Activated CD4-positive, alpha-beta T cell treated with anti-CD3 and anti-CD28 coated beads for 24 hours (primary cell): Measurements from ENCODE around the gene MRPS27.
"Not testable (repeated sequence)": the region's sequence is repeated elsewhere in the genome, so short reads cannot be mapped to it uniquely, and the experiment has no call there.

Source experiments
- DNase-seq, 2 donors: peaks; one replicate each; pipeline ENCODE4 v3.0.0-alpha.2; 2020; ENCODE audit warnings: low read depth in 2 of 2

The MRPS27 gene

DNA sequence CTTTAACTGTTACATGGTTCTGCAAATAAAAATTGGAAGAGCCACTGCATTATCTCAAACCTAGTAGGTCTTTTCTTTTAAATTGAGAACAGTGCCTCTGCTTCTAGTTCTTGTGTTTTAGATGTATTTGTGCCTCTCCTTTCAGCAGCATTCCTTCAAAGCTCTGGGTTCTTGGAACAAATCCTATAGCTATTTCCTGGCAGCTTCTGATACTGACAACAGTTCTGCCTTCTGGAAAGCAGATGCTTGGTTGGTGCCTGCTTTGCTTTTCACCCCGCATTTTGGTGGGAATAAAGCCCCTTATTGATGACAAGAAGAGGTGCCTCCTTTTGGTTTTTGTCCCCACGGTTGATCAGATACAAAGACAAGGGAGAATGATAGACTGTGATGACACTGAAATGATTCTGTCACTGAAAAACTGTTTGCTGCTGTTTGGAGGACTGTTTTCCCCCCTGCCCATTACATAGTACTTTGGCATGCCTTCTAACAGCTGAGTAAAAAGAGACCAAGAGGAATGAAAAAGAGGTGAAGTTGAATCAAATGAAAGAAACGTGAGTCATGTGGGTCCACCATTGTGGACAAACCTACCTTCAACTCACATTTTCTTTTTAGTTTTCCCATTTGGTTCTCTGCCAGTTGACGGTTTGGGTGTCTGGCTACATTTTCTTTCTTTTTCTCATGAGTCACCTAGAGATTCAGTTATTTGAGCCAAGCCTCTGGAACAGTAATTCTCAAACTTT lies 5.7 kb upstream of the MRPS27 start:
- DNase-seq, result no peak

DNA sequence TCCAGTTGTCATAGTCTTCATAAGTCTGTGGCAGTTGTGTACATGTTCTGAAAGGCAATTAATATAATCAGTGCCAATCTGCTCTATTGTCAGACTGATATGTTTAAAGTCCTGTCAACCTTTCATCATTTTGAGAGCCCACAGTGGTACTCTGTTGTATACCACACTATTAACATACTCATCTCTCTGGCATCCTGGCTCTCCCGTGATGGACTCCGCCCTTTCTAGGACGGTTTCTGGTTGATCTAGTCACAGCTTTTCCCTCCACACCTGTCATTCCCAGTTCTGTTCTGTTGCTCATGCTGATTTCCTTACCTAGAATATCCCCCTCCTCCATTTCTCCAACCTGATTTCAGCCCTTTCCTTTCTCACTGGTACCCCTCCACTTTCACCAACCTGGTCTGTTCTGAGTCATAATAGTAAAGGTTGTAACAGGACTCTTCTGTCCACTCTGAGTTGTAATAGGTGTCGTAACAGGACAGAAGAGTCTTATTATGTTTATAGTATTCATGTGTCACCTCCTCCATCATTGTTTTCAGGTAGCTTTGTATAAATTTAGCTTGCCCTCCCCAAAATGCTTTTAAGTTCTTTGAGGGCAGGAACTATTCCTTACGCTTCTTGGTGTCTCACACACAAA lies 4.3 kb upstream of the MRPS27 start:
- no peak for DNase-seq

DNA sequence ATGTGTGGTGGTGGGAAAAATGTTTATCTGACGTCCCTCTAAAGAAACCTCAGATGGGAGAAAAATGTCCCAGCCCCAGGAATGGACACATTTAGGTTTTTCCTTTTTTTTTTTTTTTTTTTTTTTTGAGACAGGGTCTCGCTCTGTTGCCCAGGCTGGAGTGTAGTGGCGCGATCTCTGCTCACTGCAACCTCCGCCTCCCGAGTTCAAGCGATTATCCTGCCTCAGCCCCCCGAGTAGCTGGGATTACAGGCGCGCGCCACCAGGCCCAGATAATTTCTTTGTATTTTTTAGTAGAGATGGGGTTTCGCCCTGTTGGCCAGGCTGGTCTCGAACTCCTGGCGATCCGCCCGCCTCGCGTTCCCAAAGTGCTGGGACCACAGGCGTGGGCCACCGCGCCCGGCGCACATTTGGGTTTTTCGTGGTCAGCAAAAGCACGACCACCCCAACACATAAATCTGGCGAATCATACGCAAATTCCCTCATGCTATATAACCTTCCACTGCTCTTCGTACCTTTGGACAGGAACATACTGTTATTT lies 535 bp downstream of the MRPS27 start:
- DNase-seq, result peak in 1 of 2 donors; percentile 25

DNA sequence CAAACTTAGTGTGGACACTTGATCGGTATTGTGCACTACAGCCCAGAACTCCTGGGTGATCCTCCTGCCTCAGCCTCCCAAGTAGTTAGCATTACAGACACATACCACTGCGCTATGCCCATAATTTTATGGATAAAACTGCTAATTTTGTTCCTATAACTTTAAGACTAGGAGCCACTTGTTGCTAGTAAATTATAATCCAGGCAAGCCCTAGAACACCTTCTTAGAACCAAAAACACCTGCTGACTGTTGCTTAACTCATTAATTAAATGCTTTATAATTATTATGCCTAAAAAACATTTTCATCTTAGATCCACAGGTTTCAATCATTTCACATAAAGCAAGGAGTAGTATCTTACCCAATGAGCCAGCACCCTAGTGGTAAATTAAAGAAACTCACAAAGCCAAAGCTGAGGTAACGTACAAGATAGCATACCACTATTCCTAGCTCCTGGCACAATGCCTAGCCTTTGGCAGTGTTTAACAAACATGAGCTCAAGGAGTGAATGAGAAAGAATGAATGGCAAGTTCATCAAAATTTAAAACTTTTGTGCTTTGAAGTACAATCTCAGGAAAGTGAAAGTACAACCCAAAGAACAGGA lies 5.4 kb downstream of the MRPS27 start:
- no peak for DNase-seq

DNA sequence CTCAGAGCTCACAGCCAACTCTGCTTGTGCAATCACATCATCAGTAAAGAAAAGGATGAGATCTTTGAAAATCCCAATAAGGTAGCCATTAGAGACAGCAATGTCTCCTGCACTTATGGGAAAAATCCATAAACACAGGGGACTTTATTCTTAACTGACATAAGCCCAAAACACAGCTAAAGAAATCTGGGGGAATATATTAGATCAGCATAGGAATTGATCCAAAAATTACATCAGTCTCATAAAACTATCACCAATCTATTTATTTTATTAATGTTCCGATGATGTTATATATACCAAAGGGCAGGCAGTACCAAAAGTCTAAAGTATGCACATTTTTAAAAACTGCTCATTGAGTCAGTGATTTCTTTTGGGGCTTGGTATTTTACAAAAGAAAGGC lies 6.9 kb downstream of the MRPS27 start:
- no peak for DNase-seq

GRCh38 chr5:72308853-72309191 lies 11.2 kb downstream of the MRPS27 start:
- DNase-seq, result no peak

DNA sequence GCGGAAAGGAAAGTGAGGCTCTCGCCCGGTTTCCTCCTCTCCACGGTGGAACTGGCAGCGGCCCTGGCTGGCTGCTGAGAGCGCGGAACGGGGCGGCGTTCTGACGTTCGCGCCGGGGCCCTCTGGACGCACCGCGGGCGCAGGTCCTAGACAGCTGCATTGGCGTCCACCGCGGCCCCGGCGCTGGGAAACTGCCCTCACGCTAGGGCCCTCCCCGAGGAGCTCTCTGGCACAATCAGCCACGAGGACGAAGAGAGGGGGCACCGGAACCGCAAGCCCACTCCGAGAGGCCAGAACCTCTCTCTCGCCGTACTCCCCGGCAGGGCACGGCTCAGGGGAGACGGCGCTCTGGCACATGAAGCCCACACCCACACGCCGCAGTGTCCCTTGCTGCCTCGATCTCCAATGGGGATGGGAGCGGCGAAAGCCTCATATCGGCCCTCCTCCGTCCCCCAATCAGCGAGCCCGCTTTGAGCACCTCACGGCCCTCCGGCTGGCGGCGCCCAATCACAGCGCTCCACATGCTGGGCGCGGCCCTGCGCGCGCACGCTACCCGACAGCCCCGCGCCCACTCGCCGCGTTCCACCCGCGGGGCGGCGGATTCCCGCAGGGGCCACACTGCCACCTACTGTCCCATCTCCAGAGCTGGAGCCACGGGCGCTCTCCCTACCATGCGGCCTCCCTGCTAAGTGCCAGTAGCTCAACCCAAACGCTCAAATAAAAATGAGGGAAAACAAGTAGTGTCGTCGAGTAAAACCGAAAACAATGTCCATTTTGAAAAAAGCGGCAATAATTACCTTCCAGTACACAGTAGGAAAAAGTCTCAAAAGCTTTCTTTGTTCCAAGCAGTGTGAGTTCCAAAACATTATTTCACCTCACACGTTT lies 11.8 kb downstream of the MRPS27 start:
- DNase-seq, result peak; percentile 90

- DNase-seq, result no peak
These were observed 12.5 kb downstream of the MRPS27 start for GRCh38 chr5:72307573-72307967.

DNA sequence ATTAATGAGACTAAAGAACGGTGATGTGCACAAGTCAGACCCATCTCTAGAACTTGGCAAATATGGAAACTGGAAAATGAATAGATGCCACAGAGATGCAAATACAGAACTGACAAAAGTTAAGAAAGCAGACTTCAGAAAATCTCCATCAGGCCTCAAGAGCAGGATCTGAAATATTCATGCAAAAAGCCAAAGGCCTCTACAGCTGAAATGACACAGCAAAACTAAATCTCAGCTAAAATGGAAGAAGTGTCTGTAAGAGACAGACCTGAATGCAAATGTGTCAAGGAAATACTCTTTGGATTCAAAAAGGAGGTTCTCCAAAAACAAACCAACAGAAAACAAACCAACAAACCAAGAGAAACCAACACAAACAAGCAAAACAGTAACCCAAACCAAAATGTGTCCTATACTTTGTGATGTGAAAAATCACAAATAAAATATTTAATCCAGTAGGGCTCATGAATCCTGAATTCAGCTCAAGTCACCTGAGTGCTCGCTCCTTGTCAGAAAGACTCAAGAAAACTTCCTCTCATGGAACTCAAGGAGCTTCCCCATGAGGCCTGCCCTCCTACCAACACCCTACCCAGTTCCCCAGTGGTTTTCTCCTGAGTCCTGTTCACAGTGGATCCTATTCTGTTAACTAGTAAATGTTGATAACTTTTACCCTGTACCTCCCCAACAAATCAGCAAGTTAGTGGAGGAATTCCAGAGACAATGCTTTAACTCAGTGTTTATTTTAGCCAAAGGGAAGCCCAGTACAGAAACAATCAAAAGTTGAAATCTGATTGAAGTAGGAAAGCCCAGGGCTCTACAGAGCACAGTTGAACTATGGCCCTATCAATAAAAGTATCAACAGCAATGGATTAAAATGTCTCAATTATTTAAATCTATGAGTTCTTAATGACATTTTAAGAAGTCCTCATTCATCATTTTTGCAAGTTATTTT lies 14.6 kb downstream of the MRPS27 start:
- DNase-seq, result no peak

GRCh38 chr5:72302171-72302570 lies 17.9 kb downstream of the MRPS27 start:
- no peak for DNase-seq

DNA sequence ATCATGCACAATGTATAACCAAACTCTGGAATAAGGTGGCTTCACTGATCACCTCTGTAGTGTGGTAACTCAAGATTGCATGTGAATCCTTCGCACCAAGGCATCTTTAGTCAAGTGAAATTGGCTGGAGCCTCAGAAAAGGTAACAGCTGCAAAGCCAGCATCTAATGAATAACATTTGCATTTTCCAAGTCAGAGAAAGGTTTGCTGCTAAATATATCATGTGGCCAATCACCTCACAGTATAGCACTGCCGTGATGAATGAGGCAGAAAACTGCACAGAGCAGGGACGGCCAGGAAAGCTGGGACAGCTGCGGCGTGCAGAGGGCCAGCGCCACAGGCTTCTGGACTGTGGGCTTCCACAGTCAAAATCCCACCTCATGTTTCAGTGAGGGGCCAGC lies 18.5 kb downstream of the MRPS27 start:
- no peak for DNase-seq

GRCh38 chr5:72300590-72301339 lies 19.3 kb downstream of the MRPS27 start:
- DNase-seq, result no peak

DNA sequence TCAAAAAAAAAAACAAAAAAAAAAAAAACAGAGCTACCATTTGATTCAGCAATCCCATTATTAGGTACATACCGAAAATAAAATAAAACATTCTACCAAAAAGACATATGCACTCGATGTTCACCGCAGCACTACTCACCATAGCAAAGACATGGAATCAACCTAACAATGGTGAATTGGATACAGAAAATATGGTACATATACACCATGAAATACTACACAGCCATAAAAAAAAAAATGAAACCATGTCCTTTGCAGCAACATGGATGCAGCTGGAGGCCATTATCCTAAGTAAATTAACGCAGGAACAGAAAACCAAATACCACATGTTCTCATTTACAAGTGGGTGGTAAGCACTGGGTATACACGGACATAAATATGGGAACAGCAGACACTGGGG lies 21.3 kb downstream of the MRPS27 start:
- DNase-seq, result no peak

- not testable (repeated sequence) for DNase-seq
These were observed 21.9 kb downstream of the MRPS27 start for GRCh38 chr5:72298136-72298535.

- DNase-seq, result no peak
These were observed 23.8 kb downstream of the MRPS27 start for GRCh38 chr5:72296256-72296655.

DNA sequence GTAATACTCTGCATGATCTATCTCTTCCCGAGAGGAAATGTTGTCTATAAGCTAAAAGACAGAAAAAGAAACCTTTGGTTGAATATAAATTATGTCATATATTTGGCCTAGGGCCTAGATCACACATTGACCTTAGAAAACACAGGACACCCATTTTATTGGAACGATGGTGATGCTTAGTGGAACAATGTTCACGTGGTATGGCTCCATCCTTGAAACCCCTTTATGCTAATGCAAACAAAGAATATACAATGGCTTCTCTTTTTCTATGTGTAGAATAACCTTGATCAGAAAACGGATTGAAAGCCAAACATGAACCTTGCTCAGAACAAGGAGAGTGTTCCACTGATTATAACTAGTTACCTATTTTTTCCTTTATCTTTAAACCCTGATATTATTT lies 24.5 kb downstream of the MRPS27 start:
- DNase-seq, result no peak

DNA sequence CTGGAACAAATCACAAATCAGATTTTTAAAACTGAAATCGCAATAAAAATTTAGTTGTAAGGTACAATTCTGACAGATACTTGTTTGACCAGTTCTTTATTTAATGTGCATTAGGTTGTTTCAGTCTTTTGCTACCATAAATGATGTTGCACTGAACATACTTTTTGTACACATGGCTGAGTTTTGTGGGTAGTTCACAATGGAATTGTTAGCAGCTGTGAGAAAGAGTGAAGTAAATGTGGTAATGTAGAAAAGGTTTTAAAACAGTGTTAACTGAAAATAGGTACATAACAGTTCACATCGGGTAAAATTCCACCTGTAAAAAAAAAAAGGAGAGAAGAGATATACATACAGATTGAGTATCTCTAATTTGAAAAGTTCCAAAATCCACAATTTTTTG lies 25.6 kb downstream of the MRPS27 start:
- no peak for DNase-seq

- no peak for DNase-seq
These were observed 26.5 kb downstream of the MRPS27 start for GRCh38 chr5:72293495-72294055.

DNA sequence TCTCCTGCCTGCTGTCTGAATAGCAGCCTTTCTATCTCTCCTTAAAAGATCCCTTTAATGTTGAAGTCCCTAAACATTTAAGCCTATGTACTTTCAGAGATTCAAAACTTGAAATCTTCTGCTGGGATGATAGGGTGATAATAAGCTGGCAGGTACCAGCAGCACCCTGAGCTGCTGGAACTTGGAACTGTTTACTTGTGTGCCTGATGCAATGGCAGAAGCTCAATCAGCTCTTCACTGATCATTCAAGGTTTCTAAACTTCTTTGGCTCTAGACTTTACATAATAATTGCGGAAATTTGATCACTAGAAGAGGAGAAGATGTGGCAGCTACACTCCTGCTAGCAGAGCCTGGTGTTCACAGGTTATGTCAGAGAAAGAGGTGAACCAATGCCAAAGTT lies 27.6 kb downstream of the MRPS27 start:
- no peak for DNase-seq

- no peak for DNase-seq
These were observed 28.4 kb downstream of the MRPS27 start for GRCh38 chr5:72291601-72292000.
